Tongue (tissue), 2 donors: ENCODE data around the gene GAS6. TPM values are rescaled to one million over a fixed set of nuclear protein-coding genes. Genes with fewer than 3 reads are reported as not detected.
A peak's percentile ranks its signal among the peaks of the same experiment; 100 is the strongest.
"Not testable (repeated sequence)": the region's sequence is repeated elsewhere in the genome, so short reads cannot be mapped to it uniquely, and the experiment has no call there.

ENCODE experiments used
- DNase-seq: peaks from one replicate; pipeline ENCODE4 v3.0.0-alpha.2; 2015
- total RNA-seq: library from RNA; depleted of rRNA; stranded (reverse); fragments of >200 nt; gene quantifications from one replicate; pipeline ENCODE4 v1.2.3, GENCODE V29; 2014

The GAS6 gene
- total RNA-seq, 1 donor from 2014 or later, result 85.8 TPM

GRCh38 chr13:113789931-113790330 is 73.9 kb downstream of the GAS6 start:
- not testable (repeated sequence) for DNase-seq

GRCh38 chr13:113789167-113789566 is 74.7 kb downstream of the GAS6 start:
- no peak for DNase-seq

- DNase-seq, result no peak
Measured at GRCh38 chr13:113788413-113789135, 75.3 kb downstream of the GAS6 start.

- DNase-seq, result no peak
Measured at GRCh38 chr13:113787694-113788093, 76.2 kb downstream of the GAS6 start.

GRCh38 chr13:113786262-113786841 is 77.5 kb downstream of the GAS6 start:
- no peak for DNase-seq

GRCh38 chr13:113785051-113786010 is 78.5 kb downstream of the GAS6 start:
- no peak for DNase-seq

- DNase-seq, result no peak
Measured at GRCh38 chr13:113784645-113785024, 79.2 kb downstream of the GAS6 start.

GRCh38 chr13:113783966-113784644 is 79.8 kb downstream of the GAS6 start:
- DNase-seq, result no peak

- DNase-seq, result no peak
Measured at GRCh38 chr13:113783200-113783881, 80.5 kb downstream of the GAS6 start.

DNA sequence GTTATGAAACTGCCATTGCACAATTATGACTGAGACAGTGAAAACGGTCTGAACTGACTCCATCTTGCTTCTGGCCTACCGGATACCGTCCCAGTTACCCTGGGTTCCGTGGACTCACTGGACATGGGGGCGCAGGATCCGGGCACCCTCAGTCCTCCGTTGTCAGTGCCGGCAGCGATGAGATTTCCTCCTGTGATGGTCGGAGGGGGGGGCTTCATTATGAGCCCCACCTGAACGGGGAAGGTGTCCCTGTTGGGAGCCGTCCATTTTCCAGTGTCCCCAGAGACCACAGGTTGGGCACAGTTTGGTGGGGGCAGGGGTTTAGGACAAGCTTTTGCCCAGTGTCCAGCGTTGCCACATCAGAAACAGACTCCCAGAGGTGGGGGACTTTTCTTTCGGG is 81.4 kb downstream of the GAS6 start:
- DNase-seq, result no peak

GRCh38 chr13:113781571-113781970 is 82.3 kb downstream of the GAS6 start:
- DNase-seq, result no peak

DNA sequence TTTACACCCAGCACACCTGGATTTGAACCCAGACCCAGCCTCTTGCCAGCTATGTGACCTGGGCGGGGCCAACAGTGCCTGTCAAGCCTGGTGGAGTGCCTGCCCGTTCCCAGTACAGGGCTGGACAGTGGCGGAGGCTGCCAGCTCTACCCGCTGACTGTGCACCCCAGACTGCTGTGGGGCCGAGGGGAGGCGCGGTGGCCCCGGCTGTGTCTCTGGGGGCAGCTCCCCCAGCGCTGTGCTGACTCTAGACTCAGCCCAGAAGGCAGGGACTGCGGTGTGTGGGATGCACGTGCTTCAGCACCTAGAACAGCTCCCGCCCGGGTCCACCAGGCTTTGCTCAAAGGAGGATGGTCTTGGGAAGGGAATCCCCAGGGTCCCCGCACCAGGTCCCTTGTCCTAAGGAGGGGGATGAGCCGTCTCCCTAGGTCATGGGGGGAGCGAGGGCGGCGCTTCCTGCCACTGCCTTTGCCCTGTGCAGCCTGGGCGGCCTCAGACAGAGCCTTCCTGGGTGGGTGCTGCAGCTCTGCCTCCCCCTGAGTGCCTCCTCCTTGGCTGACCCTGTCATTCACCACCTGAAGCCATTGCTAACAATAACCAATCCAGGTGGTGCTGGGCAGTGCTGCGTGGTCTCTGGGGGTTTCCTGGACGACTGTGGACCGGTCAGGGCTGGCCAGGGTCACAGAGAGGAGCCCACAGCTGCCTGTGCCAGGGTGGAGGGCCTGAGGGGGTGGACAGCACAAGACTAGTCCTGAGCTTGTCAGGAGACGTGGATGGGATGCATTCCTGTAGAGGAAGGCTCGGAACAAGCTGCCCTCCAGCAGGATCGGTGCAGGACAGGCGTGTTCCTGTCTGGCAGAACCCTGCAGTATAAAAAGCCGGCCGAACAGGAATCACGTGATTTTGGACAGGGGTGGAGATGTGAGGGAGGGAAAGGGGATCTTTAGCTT is 86.3 kb downstream of the GAS6 start:
- DNase-seq, result peak; percentile 70

DNA sequence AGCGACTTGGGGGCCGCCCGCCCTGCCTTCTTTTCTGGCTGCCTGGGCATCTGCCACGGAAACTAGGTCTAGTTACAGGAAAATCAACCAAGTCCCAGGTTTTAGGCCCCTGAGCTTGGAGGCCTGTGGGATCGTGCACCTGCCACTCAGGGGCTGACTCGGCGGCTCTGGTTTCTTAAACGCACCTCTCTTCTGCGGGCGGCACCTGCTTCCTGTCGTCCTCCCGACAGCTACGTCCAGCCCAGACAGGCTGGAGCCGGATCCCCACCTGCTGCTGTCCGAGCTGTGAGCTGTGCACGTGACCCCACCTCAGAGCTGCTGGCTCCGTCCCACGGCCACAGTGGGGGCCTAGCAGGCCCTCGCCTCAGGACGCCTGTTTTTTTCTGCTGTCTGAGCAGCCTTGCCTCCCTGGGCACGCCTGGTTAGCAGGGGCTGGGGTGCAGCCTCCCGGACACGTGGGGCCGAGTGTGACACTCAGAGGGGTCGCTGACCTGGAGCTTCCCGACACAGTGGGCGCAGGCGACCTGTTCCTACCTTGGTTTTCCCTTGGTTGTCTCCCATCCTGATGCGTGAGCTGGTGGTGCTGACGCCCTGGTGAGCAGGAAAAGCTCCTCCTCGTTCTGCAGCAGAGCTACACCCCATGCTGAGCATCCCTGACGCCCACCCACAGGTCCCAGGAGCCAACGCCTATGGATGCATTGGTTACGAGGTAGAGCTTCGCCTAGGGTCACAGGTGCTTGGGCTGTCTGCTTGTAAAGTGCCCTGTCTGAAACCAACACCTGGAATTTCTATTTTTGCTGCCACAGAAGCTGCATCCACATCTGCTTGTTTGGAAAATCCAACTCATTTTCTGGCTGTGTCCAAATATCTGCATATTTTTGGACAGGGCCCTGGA is 87.4 kb downstream of the GAS6 start:
- DNase-seq, result peak; percentile 17

GRCh38 chr13:113775451-113776145 is 88.3 kb downstream of the GAS6 start:
- no peak for DNase-seq

- DNase-seq, result no peak
Measured at GRCh38 chr13:113774177-113775107, 89.4 kb downstream of the GAS6 start.

DNA sequence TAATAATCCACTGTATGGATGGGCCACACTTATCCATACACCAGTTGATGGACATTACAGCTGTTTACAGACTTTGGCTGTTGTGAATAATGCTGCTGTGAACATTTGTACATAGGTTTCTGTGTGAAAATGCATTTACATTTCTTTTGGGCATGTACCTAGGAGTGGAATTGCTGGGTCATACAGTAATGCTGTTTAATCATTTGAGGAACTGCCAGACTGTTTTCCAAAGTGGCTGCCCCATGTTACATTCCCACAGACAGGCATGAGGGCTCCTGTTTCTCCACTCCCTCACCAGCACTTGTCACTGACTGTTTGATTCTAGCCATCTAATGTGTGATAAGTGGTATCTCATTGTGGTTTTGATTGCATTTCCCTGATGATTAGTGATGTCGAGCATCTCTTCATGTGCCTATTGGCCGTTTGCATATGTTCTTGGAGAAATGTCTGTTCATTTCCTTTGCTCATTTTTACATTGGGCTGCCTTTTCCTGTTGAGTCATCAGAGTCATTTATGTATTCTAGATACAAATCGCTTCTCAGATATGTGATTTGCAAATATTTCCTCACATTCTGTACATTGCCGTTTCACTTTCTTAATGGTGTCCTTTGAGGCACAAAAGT is 92.1 kb downstream of the GAS6 start:
- no peak for DNase-seq

- DNase-seq, result no peak
Measured at GRCh38 chr13:113770937-113771336, 92.9 kb downstream of the GAS6 start.
